ENCODE results near the gene WDTC1.
A peak's percentile ranks its signal among the peaks of the same experiment; 100 is the strongest.
"Not testable (repeated sequence)": the region's sequence is repeated elsewhere in the genome, so short reads cannot be mapped to it uniquely, and the experiment has no call there.

Gene WDTC1

DNA sequence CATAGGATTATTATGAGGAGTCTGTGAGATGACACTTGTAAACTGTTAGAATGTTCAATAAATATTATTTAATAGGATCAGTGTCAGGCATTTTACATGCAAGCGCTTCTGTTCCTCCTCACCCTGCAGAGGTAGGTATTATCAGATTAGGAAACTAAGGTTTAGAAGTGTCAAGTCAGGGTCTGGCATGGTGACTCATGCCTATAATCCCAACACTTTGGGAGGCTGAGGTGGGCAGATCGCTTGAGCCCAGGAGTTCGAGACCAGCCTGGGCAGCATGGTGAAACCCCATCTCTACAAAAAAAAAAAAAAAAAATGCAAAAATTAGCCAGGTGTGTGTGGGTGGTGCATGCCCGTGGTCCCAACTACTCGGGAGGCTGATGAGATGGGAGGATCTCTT, 9.2 kb downstream of the WDTC1 start:
- not testable (repeated sequence) for DNase-seq

DNA sequence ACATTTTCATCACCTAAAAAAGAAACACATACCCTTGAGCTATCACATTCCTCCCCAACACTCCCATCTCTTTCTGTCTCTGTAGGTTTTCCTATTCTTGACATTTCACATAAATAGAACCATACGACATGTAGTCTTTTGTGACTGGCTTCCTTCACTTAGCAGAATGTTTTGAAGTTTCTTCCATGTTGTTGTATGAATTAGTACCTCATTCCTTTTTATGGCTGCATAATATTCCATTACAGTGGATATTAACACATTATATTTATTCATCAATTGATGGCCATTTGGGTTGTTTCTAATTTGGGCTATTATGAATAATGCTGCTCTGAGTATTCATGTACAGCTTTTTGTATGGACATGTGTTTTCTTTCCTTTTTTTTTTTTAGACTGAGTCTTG, 11.8 kb downstream of the WDTC1 start:
- DNase-seq: no peak

DNA sequence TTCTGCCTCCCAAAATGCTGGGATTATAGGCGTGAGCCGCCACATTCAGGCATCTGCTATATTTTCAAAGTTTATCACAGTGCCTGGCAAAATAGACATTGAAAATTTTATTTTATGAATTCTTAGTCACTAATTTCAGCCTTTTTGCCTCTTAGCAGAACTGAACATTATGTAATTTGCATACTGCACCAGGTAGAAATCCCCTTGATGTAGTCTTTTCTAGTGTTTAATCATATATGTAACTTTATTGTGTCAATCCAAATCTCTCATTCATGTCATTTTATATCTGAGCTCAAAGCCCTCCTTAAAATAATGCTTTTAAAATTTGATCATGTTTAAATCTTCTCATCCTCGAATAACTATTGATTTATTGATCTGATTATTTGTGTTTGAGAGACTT, 19.2 kb downstream of the WDTC1 start:
- DNase-seq: no peak

DNA sequence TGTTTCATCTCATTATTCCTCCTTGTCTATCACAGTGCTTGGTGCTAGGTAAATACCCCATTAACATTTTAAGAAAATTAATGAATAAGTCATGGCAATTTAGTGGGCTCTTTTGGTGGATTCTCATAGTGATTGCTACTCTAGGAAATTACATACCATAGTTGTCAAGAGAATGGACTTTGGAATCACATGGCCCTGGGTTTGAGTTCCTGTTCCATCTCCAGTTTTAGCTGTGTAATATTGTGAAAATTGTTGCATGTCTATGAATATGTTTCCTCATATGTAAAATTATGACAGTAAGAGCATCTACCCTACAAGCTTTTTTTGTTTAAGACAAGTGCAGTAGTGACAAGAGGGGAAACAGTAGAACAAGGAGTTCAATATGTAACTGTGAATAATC, 20.7 kb downstream of the WDTC1 start:
- DNase-seq: no peak

DNA sequence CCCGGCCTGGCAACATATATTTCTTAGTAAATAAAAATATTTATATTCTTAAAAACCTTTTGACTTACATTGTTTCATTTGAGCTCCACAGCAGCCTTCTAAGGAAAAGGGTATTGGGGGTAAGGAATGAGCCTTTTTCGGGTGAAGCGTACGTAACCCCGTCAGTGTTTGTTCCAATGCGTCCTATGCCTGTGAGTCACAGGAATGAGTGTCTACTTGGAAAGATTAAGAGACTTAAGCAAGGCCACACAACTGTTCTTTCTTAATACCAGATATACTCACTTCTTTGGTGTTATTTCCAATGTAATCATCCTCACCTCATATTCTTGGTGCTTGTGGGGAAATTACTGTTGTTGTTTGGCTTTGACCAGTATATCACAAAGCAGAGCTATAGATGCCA, 22.7 kb downstream of the WDTC1 start:
- no peak for DNase-seq

DNA sequence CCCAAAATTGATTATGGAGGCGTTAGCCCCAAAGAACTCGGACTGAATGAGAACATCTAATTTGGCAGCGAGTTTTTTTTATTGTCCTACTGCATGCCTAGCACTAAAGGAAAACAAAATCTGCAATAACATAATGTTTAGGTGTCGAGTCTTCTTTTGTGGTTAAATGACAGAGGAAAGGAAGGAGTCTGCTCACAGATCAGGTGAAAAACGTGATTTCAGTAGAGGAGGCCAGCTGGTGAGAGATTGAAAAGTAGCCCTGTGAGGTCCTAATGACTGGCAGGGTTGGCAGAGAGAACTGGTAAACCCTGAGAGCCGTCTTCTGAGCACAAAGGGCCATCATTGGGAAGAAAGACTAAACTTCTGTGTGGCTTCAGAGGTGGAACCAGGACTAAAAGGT, 24.2 kb downstream of the WDTC1 start:
- DNase-seq: no peak

DNA sequence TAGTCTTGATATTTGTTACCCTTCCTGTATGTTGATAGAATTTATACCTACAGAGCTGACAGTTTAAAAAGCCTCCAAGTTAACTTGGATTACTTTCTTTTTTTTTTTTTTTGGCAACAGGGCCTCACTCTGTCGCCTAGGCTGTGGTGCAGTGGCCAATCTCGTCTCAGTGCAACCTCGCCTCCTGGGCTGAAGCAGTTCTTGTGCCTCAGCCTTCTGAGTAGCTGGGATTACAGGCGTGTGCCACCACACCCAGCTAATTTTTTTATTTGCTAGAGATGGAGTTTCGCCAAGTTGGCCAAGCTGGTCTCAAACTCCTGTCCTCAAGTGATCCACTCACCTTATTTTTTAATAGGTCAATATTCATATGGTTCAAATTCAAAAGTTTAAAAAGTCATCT, 32.7 kb downstream of the WDTC1 start:
- no peak for DNase-seq

DNA sequence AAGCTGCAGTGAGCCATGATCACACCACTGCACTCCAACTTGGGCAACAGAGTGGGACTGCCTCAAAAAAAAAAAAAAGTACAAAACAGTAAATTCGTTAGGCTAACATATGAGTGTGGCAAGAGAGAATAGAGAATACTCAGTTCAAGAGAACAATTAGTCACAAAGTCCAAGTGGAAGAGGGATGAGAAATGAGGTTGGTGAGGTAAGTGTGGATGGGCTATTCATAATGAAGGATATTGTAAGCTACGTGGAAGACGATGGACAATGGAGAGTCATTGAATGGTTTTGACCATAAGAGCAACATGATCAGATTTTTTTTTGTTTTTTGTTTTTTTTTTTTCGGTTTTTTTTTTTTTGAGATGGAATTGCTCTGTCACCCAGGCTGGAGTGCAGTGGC, 34.8 kb downstream of the WDTC1 start:
- no peak for DNase-seq

DNA sequence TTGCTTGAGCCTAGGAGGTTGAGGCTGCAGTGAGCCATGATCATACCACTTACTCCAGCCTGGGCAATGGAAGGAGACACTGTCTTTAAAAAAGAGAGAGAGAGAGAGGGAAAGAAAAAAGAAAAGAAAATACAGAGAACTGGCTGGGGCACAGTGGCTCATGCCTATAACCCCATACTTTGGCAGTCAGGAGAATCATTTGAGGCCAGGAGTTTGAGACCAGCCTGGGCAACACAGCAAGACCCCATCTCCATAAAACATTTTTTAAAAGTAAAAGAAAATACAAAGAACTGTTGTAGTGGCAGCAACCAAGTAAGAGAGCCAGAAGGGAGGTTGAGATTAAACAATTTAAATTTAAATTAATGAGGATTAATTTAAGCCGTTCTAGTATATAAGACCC, 39.8 kb downstream of the WDTC1 start:
- no peak for DNase-seq

DNA sequence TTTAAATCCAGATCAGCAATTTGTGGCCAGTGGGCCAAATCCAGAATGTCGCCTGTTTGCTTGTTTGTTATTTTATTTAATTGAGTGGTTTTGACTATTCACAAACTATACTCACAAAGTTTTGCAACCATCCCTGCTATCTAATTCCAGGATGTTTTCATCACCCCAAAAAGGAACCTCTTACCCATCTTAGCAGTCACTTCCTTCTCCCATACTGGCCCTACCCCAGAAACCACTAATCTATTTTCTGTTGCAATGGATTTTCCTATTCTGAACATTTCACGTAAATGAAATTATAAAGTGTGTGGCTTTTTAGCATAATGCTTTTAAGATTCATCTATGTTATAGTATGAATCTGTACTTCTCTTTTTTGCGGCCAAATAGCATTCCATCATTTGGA, 41.3 kb downstream of the WDTC1 start:
- no peak for DNase-seq

DNA sequence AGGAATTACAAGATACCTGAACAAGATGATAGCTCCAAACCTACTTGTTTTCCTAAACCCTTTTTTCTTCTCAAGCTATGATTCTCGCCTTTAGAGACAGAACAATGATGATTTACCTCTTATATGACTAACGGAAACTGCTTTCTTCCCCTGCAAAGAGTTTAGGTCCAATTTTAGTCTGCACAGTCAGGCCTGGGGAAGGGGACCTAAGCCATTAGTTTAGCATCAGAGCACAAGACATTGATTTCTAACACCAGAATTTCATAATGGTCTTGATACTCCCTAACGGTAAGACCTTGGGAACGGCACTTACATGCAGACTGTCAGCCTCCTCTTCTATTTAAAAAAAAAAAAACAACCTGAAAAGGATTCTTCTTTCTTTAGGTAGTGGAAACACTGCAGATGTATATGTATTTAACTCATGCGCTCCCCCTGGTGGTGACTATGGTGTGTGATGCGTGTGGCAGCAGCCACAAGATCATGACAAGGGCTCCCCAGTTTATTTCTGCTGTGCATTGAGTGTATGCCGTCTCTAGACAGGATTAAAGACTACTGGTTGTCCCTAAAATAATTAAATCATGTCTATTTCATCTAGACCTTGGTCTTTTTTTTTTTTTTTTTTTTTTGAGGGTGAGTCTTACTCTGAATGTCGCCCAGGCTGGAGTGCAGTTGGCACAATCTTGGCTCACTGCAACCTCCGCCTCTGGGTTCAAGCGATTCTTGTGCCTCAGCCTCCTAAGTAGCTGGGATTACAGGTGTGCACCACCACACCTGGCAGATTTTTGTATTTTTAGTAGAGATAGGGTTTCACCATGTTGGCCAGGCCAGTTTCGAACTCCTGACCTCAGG, 50.2 kb downstream of the WDTC1 start:
- DNase-seq: peak in 46 of 56 donors; percentile 11 to 93 (median 44)

DNA sequence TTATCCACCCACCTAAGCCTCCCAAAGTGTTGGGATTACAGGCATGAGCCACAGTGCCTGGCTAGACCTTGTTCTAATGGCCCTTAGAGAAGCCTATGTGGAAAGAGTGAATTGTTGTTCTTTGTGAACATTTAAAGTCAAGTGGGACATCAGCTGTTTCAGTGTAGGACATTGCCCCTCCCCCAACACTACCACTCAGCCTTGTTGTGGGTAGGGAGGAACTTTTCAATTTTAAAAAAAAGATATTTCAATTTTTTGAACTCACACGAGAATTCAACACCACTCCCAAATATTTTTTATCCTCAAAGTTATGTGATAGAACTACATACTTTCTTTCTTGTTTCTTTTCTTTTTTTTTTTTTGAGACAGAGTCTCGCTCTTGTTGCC, 50.8 kb downstream of the WDTC1 start:
- DNase-seq: no peak

DNA sequence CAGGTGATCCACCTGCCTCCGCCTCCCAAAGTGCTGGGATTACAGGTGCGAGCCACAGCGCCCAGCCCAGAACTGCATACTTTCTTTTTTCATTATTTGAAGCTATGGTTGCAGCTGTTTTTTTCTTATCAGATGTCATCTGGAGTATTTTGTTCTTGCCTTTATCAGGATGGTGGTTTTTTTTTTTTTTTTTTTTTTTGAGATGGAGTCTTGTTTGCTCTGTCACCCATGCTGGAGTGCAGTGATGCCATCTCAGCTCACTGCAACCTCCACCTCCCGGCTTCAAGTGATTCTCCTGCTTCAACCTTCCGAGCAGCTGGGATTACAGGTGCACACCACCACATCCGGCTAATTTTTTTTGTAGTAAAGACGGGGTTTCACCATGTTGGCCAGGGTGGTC, 51.4 kb downstream of the WDTC1 start:
- not testable (repeated sequence) for DNase-seq

DNA sequence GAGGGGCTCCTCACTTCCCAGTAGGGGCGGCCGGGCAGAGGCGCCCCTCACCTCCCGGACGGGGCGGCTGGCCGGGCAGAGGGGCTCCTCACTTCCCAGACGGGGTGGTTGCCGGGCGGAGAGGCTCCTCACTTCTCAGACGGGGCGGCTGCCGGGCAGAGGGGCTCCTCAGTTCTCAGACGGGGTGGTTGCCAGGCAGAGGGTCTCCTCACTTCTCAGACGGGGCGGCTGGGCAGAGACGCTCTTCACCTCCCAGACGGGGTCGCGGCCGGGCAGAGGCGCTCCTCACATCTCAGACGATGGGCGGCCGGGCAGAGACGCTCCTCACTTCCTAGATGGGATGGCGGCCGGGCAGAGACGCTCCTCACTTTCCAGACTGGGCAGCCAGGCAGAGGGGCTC, 54.7 kb downstream of the WDTC1 start:
- not testable (repeated sequence) for DNase-seq

DNA sequence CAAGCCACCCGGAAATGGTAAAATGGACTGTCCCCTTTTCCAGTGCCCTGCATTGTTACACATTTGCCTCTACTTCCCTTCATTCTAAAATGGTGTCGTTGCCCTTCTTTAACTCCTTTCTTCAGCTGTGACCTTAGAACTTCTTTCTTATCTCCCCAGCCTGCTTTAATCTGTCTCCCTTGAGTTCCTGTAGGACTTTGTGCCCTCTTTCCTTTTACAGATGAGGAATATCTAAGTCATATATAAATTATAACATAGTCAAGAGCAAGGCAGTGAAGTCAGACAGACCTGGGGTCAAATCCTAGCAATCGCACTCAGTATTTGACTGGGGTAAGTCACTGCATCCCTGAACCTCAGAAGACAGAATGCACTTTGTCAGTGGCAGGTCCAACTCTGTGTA, 56.1 kb downstream of the WDTC1 start:
- no peak for DNase-seq

DNA sequence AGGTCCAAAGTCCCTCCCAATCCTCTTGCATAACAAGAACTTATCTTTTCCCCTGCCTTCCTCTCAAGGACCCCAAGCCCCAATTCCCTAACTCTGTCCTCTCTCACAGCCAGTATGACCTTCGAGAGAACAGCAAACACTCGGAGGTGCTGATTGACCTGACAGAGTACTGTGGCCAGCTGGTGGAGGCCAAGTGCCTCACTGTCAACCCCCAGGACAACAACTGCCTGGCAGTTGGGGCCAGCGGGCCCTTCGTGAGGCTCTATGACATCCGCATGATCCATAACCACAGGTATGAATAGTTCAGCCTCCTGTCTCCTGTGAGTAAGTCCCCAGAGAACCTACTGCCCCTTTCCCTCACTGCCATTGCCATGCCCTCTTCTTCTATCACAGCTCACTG, 57.7 kb downstream of the WDTC1 start:
- DNase-seq: no peak

DNA sequence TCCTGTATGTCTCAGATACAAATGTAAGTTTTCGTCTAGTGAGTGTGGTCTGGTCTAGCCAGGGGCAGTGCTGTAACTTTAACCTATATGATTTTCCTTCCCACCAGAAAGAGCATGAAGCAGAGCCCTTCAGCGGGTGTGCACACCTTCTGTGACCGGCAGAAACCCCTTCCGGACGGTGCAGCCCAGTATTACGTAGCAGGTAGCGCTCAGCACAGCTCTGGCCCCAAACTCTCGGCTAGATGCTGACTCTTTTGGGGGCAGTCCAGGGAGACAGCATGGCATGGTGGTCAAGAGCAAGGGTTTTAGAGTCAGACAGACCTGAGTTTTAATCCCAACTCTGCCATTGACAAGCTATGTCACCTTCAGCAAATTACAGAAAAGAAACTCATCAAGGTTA, 59.5 kb downstream of the WDTC1 start:
- DNase-seq: no peak

DNA sequence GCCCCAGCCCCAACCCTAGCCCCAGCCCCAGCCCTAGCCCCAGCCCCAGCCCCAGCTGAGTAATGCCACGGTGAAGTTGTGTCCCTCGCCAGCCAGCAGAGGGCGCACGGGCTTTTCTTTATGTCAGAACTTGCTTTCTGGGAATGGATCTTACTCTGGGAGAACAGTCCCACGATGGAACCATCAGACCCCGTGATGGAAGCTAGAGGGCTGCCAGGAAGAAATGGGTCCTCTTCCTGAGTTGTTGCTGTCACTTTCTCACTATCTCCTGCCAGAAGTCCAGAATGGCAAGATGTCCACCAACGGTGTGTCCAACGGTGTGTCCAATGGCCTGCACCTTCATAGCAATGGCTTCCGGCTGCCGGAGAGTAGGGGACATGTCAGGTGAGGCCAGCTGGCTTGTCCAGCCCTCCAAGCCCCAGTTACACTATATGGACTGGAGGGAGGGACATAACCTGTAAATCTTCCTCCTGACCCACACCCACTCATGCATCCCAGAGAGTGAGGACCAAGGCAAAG, 62.4 kb downstream of the WDTC1 start:
- peak in 46 of 56 donors; percentile 3 to 81 (median 32) for DNase-seq

DNA sequence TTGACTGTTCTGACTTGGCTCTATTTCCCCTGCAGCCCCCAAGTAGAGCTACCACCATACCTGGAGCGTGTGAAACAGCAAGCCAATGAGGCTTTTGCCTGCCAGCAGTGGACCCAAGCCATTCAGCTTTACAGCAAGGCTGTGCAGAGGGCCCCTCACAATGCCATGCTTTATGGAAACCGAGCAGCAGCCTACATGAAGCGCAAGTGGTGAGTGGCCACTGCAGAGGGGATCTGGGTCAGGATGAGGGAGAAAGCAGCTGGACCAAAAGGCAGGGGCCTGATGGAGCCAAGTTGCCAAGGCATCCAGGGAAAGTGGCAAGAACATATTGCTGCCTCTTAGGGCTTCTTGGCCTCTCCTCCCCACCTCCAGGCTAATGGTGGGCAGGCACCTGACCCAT, 63.5 kb downstream of the WDTC1 start:
- DNase-seq: no peak

DNA sequence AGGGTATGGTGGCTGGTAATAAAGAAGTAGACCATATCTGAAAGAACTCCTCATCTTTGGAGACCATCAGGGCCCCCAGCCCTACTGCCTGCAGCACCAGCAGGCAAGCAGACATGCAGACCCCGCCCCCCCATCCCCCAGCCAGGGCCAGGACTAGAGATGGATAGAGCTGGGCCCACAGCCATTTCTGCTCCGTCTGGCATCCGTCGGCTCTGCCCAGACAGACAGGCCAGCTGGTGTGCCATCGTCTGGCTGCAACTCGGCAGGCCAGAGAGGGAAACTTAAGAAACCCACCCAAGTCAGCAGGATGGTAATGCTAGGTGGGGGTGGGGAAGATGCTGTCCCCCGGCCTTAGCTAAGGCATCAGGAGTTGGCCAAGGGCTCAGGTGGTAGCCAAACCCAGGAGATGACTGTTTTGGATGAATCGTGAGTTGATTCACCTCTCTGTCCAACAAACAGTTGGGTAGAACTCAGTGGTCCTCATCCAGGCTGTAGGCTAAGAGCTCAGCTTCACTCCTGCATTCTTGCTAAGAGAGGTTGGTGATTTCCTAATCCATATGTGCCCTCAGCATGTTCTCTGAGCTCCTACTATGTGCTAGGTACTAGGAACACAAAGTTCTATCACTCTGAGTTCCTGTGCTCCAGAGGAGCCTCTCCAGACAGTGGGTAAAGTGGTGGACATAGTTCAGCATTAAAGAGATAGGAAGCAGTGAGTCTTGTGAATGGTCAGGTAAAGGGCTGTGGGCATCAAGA, 64.4 kb downstream of the WDTC1 start:
- DNase-seq: no peak

DNA sequence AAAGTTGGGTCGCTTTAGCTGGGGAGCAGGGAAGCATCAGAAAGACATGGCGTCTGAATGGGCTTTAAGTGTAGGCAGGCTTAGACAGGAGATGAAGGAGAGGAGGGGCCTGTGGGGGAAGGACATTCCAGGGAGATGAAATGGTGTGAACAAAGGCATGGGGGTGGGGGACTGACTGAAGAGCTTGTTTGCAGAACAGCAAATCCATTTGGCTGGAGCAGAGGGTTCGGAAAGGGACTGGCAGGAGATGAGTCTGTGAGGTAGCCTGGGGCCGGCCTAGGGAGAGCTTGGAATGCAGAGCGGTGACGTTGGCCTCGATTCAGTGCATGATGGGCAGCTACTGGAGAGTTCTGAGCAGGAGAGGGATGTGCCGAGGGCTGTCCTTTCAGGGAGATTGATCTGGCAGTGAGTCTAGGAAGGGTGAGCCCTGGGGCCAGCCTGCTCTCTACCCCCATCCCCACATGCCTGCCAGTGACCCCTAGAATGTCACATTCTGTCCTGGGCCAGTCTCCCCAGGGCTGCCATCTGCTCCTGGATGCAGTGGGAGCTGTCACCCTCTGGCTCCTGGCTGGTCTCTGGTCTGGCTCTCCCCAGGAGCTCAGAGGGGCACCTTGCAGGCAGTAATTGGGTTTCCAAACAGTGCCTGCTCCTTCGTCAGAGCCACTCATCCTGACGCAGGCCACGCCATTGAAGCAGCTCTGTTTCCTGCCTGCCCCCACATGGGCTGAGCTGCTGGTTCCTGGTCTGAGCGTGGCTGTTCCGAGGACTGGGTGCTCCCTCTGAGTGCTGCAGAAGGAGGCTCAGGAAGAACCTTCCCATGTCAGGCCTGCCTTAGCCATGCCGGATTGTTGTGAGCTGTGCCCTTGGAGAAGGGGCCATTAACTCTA, 65.2 kb downstream of the WDTC1 start:
- peak in 33 of 56 donors; percentile 3 to 50 (median 26) for DNase-seq

All from nucleus accumbens (tissue), 56 donors.